ENCODE data around the gene SNED1. TPM values are rescaled to one million over a fixed set of nuclear protein-coding genes. Genes with fewer than 3 reads are reported as not detected.

The SNED1 gene
- polyA plus RNA-seq, 3 donors, result 0.02 to 3.4 (median 0.12) TPM

DNA sequence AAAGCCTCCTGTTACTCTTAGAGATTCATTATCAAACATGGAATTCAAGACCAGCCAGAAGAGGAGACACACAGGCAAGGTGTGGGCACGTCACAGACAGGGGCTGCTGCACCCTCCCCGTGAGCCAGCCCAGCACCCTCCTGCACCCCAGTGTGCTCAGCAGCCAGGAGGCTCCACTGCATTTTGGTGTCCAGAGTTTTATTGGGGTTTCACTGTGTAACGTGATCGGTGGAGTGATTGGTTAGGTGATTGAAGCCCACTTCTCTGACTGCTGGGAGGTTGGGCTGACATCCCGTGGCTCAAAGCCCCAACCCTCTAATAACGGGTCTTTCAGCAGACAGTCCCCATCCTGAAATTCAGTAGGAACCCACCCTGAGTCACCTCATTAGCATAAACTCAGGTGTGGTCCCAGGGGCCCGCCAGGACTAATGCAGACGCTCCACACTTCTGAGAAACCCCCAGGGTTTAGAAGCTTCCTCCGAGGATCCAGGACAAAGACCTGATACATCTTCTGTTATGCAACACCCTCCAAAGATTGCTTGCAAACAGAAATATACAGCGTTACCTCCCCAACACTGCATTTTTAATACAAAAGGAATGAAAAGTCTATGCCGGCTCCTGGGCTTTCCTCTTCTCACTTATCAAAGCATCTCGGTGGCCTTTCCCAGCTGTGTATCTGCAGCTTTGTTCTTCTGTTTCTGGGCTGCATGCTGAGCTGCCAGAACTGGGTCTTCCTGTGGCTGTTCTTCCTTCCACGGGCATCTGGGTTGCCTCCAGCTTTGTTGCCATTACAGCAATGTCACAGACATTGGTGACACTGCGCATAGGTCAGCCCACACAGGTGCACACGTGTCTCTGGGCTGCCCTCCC lies 43.7 kb upstream of the SNED1 start:
- Histone ChIP-seq H3K4me3 (replicated peaks in 1 of 3; ENCODE audit: low read depth in 2 of 3, low read length in 3 of 3) (no peak overlapping the region), H3K27ac (ENCODE audit: low read depth in 1 of 2, low read length in 2 of 2) (no peak overlapping the region), H3K4me2 (replicated peaks; ENCODE audit: extremely low read depth, low read length, poor library complexity, severe bottlenecking) (no peak overlapping the region), H3K36me3 (replicated peaks in 1 of 2; ENCODE audit: control insufficient read depth in 1 of 2, insufficient read depth in 2 of 2, low read length in 2 of 2) (no peaks in the 10 kb centered on the region), H3K9ac (ENCODE audit: insufficient read depth, low read length, poor library complexity, severe bottlenecking) (no peak overlapping the region), H3K27me3 (ENCODE audit: control insufficient read depth in 2 of 2, insufficient read depth in 2 of 2, low read length in 2 of 2) (no peaks in the 10 kb centered on the region), H4K20me1 (ENCODE audit: insufficient read depth, low read length) (no peaks in the 10 kb centered on the region), H3K9me3 (replicated peaks in 1 of 2; ENCODE audit: control insufficient read depth in 1 of 2, insufficient read depth in 1 of 2, low read length in 2 of 2) (no peaks in the 10 kb centered on the region), H3K4me1 (ENCODE audit: control insufficient read depth in 1 of 2, insufficient read depth in 2 of 2, low read length in 2 of 2) (peaks cover 7 to 8% of the 10 kb centered on the region in 2 donors), H2AFZ (ENCODE audit: insufficient read depth, low read depth, low read length, poor library complexity, severe bottlenecking) (no peak overlapping the region), H3K79me2 (ENCODE audit: insufficient read depth, low read length) (no peaks in the 10 kb centered on the region)
- H3K27me3 Mint-ChIP-seq (ENCODE audit: low read depth in 3 of 3), result peaks cover 0 to 4% (median 2%) of the 10 kb centered on the region in 3 donors
- H3K27ac Mint-ChIP-seq, result peak overlapping the region in 1 of 7 donors; percentile 19
- no peak for DNase-seq
- TF ChIP-seq, protein P1, sequence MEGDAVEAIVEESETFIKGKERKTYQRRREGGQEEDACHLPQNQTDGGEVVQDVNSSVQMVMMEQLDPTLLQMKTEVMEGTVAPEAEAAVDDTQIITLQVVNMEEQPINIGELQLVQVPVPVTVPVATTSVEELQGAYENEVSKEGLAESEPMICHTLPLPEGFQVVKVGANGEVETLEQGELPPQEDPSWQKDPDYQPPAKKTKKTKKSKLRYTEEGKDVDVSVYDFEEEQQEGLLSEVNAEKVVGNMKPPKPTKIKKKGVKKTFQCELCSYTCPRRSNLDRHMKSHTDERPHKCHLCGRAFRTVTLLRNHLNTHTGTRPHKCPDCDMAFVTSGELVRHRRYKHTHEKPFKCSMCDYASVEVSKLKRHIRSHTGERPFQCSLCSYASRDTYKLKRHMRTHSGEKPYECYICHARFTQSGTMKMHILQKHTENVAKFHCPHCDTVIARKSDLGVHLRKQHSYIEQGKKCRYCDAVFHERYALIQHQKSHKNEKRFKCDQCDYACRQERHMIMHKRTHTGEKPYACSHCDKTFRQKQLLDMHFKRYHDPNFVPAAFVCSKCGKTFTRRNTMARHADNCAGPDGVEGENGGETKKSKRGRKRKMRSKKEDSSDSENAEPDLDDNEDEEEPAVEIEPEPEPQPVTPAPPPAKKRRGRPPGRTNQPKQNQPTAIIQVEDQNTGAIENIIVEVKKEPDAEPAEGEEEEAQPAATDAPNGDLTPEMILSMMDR (IDR thresholded peaks at IDR 0.05), result no peak
- no peaks in the 10 kb centered on the region for H3K36me3 Mint-ChIP-seq
- H3K4me3 Mint-ChIP-seq, result peak overlapping the region in 1 of 2 donors; percentile 30
- H3K9me3 Mint-ChIP-seq, result no peaks in the 10 kb centered on the region
- intact Hi-C loops (cut with micrococcal nuclease), result no loop called here
- WGBS (ENCODE audit: insufficient coverage), result 61% methylated on average over 11 of the region's 15 CpGs
- peaks cover 7% of the 10 kb centered on the region for H3K4me1 Mint-ChIP-seq

DNA sequence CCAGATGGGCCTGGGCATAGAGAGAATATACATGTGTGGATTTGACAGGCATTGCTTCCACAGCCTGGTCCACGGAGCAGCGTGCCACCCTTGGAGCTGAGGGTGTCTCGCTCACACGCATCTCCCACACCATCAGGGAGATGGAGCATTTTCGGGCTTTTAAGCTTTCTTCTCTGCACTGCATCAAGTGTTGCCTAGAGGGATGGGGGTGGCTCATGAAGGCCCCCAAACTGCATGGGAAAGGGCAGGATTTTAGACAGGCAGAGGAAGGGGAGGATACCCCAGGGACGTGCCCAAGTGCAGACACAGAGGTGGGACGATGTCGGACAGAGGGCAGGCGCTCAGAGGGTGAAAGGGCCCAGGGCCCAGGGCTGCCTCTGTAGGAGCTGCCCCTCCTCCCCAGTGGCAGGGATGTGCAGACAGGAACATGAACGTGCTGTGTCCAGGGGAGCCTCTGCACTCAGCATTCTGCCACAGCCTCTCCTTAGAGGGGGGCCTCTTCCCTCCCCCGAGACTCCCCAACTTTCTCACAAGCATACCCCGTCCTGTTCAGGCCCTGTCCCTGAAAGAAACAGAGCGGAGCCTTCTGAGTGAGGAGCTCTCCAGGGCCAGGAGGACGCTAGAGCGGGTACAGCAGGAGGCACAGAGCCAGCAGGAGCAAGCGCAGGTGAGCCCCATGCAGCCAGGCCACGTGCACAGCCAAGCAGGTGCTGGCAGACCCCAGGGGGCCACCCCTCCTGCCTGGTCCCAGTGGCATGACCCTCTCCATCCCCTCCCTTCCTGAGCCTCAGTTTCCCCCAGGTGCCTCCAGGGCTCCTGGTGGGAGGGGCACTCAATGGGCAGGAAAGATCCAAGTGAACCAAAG lies 42.9 kb upstream of the SNED1 start:
- Histone ChIP-seq H3K9ac (ENCODE audit: insufficient read depth, low read length, poor library complexity, severe bottlenecking) (no peak overlapping the region), H3K9me3 (replicated peaks in 1 of 2; ENCODE audit: control insufficient read depth in 1 of 2, insufficient read depth in 1 of 2, low read length in 2 of 2) (no peaks in the 10 kb centered on the region), H3K27me3 (ENCODE audit: control insufficient read depth in 2 of 2, insufficient read depth in 2 of 2, low read length in 2 of 2) (no peaks in the 10 kb centered on the region), H3K4me3 (replicated peaks in 1 of 3; ENCODE audit: low read depth in 2 of 3, low read length in 3 of 3) (no peak overlapping the region), H3K79me2 (ENCODE audit: insufficient read depth, low read length) (no peaks in the 10 kb centered on the region), H2AFZ (ENCODE audit: insufficient read depth, low read depth, low read length, poor library complexity, severe bottlenecking) (no peak overlapping the region), H3K4me1 (ENCODE audit: control insufficient read depth in 1 of 2, insufficient read depth in 2 of 2, low read length in 2 of 2) (peaks cover 16% of the 10 kb centered on the region in 2 donors), H3K36me3 (replicated peaks in 1 of 2; ENCODE audit: control insufficient read depth in 1 of 2, insufficient read depth in 2 of 2, low read length in 2 of 2) (no peaks in the 10 kb centered on the region), H3K27ac (ENCODE audit: low read depth in 1 of 2, low read length in 2 of 2) (no peak overlapping the region), H3K4me2 (replicated peaks; ENCODE audit: extremely low read depth, low read length, poor library complexity, severe bottlenecking) (no peak overlapping the region), H4K20me1 (ENCODE audit: insufficient read depth, low read length) (no peaks in the 10 kb centered on the region)
- peaks cover 0 to 4% (median 2%) of the 10 kb centered on the region in 3 donors for H3K27me3 Mint-ChIP-seq (ENCODE audit: low read depth in 3 of 3)
- no peak overlapping the region for H3K27ac Mint-ChIP-seq
- TF ChIP-seq, protein P1 (IDR thresholded peaks at IDR 0.05), result no peak
- intact Hi-C loops (cut with micrococcal nuclease), result no loop called here
- no peaks in the 10 kb centered on the region for H3K36me3 Mint-ChIP-seq
- no peak for DNase-seq
- peaks cover 7% of the 10 kb centered on the region for H3K4me1 Mint-ChIP-seq
- peak overlapping the region in 1 of 2 donors; percentile 30 for H3K4me3 Mint-ChIP-seq
- WGBS (ENCODE audit: insufficient coverage), result 92% methylated on average over 10 of the region's 17 CpGs
- H3K9me3 Mint-ChIP-seq, result no peaks in the 10 kb centered on the region

All from CD14-positive monocyte (primary cell).